GM19099 (cell line): Measurements from ENCODE around the gene ESYT1.

ENCODE experiments used
- POLR2A ChIP-seq: IDR thresholded peaks from 3 replicates; pipeline ENCODE4 v1.6.1; 2011; ENCODE audit warnings: low read depth; ENCODE audit not compliant: insufficient read length; ENCODE audit errors: extremely low read depth

The ESYT1 gene

GRCh38 chr12:56127888-56128669 is at the start of gene ESYT1:
TSS of gene ESYT1 (plus strand) at chr12:56128267. CDS start at chr12:56128320, 53 bp downstream.
- TF ChIP-seq POLR2A: peak; percentile 68

DNA sequence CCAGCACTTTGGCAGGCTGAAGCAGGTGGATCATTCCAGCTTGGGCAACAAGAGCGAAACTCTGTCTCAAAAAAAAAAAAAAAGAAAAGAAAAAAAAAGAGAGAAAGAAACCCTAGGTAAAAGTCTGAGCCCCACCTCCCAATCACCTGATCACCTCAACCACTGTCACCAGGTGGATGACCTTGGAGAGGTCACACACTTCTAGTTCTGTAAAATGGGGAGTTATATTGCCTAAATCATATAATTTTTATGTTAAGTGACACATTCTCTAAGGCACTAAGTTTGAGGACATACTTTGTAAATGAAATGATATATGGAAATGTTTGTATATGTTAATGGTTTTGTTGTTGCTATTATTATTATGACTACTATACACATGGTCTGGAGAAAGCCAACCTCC is 49.6 kb upstream of the ESYT1 start:
- TF ChIP-seq POLR2A: no peak

- no peak for TF ChIP-seq POLR2A
Observed at GRCh38 chr12:56078931-56079722, 48.9 kb upstream of the ESYT1 start.

- no peak for TF ChIP-seq POLR2A
Observed at GRCh38 chr12:56079723-56080555, 48.1 kb upstream of the ESYT1 start, which contains the start of gene ERBB3. TSS of gene ERBB3 (plus strand) at chr12:56080165. CDS start at chr12:56080301, 136 bp downstream.

DNA sequence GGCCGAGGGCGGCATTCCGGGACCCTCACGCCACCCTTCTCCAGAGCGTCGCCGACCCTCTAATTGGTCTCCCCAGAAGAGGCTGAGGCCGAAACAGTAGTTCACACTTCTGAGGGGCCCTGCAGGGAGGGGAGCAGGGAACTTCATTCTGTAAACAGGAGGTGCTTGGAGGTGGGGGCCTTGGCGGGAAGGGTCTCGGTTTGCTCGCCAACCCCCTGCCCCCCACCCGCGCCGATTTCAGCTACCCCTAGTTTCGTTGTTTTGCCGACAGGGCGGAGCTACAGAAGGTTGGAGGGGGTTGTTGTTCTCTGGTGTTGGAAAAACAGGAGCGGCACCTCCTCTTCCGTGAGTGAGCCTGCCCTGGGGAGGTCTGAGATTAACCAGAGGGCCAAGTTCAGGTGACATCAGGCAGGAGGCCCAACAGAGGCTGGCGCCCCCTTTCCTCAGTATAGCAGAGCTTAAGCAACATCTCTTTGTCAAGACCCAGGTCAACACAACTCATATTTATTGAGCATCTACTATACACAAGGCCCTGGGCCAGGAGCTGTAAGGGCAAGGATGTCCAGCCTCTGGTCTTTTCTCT is 47.4 kb upstream of the ESYT1 start:
- TF ChIP-seq POLR2A: no peak

- no peak for TF ChIP-seq POLR2A
Observed at GRCh38 chr12:56081393-56082347, 46.4 kb upstream of the ESYT1 start.

GRCh38 chr12:56082382-56082781 is 45.7 kb upstream of the ESYT1 start:
- no peak for TF ChIP-seq POLR2A

DNA sequence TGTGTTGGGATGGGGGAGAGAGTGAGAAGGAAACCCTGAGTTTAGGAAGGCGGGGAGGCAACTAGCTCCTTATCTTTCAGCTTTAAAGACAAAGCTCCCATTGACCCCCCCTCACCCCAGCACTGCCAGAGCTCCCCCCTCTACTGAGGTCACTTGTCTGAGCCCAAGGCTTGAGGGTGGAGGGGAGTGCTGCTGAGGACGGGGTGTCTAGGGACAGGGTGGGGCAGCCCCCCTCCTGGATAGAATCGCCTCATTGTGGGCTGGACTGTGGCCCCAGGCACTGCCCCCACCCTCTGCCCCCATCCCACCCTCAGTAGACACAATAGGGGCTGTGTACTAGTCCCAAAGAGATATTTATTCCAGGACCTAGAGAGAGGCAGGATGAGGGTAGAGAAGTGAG is 45.1 kb upstream of the ESYT1 start:
- TF ChIP-seq POLR2A: no peak

DNA sequence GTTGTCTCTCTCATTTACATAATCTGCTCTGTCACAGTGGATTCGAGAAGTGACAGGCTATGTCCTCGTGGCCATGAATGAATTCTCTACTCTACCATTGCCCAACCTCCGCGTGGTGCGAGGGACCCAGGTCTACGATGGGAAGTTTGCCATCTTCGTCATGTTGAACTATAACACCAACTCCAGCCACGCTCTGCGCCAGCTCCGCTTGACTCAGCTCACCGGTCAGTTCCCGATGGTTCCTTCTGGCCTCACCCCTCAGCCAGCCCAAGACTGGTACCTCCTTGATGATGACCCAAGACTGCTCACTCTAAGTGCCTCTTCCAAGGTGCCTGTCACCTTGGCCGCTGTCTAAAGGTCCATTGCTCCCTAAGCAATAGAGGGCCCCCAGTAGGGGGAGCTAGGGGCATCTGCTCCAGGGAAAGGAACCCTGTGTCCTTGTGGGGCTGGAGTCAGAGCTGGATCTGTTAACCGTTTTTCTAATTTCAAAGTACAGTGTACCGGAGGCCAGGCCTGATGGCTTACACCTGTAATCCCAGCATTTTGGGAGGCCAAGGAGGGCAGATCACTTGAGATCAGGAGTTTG is 43.0 kb upstream of the ESYT1 start:
- no peak for TF ChIP-seq POLR2A

GRCh38 chr12:56086096-56086495 is 42.0 kb upstream of the ESYT1 start:
- TF ChIP-seq POLR2A: no peak

DNA sequence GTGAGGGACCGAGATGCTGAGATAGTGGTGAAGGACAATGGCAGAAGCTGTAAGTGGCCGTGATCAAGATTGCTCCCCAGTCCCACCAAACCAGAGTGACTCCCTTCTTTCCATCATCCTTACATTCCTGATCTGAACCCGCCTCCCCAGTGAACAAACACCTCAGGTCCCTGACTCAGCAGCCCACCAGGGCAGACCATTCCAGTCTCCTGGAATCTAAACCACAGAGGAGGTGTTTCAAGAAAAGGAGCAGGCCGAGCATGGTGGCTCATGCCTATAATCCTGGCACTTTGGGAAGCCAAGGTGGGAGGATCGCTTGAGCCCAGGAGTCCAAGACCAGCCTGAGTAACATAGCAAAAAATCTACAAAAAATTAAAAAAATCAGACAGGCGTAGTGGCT is 41.5 kb upstream of the ESYT1 start:
- TF ChIP-seq POLR2A: no peak

GRCh38 chr12:56087220-56087619 is 40.8 kb upstream of the ESYT1 start:
- TF ChIP-seq POLR2A: no peak

GRCh38 chr12:56097738-56098137 is 30.3 kb upstream of the ESYT1 start:
- TF ChIP-seq POLR2A: no peak
